ENCODE measurements around the gene GALK2. TPM values are rescaled to one million over a fixed set of nuclear protein-coding genes. Genes with fewer than 3 reads are reported as not detected.

Gene GALK2
- total RNA-seq (2014; rRNA removed; shearing (Covaris generic)), result 32.1 and 32.3 TPM in 2 replicates

- Histone ChIP-seq H3K9me3 (replicated peaks) (no peaks in the 10 kb centered on the region), H3K36me3 (no peaks in the 10 kb centered on the region), H3K4me1 (replicated peaks) (no peaks in the 10 kb centered on the region), H3K27me3 (replicated peaks) (no peaks in the 10 kb centered on the region), H3K4me3 (peak within 1 kb of the TSS; percentile 48), H3K27ac (no peak within 1 kb of the TSS)
- DNase-seq (ENCODE audit: low read depth in 1 of 2, low spot score in 2 of 2), result peak; percentile 63 to 69
Measured at GRCh38 chr15:49169880-49170597, at the start of gene GALK2. Gene GALK2 (plus strand): TSS chr15:49170247. CDS start chr15:49170323, 76 bp downstream.

GRCh38 chr15:49120832-49121231 is 49.2 kb upstream of the GALK2 start:
- no peaks in the 10 kb centered on the region for H3K27me3 ChIP-seq (replicated peaks)
- H3K4me1 ChIP-seq (replicated peaks), result no peaks in the 10 kb centered on the region
- no peak overlapping the region for H3K4me3 ChIP-seq
- H3K36me3 ChIP-seq, result peaks cover 27% of the 10 kb centered on the region
- DNase-seq (ENCODE audit: low read depth in 1 of 2, low spot score in 2 of 2), result no peak
- H3K9me3 ChIP-seq (replicated peaks), result no peaks in the 10 kb centered on the region
- H3K27ac ChIP-seq, result no peak overlapping the region

GRCh38 chr15:49121901-49122300 is 48.1 kb upstream of the GALK2 start:
- no peaks in the 10 kb centered on the region for H3K27me3 ChIP-seq (replicated peaks)
- H3K4me1 ChIP-seq (replicated peaks), result no peaks in the 10 kb centered on the region
- peaks cover 31% of the 10 kb centered on the region for H3K36me3 ChIP-seq
- H3K27ac ChIP-seq, result no peak overlapping the region
- DNase-seq (ENCODE audit: low read depth in 1 of 2, low spot score in 2 of 2), result no peak
- no peaks in the 10 kb centered on the region for H3K9me3 ChIP-seq (replicated peaks)
- no peak overlapping the region for H3K4me3 ChIP-seq

- H3K36me3 ChIP-seq, result peaks cover 36% of the 10 kb centered on the region
- H3K4me3 ChIP-seq, result no peak overlapping the region
- H3K27me3 ChIP-seq (replicated peaks), result no peaks in the 10 kb centered on the region
- H3K4me1 ChIP-seq (replicated peaks), result no peaks in the 10 kb centered on the region
- no peak overlapping the region for H3K27ac ChIP-seq
- no peak for DNase-seq (ENCODE audit: low read depth in 1 of 2, low spot score in 2 of 2)
- no peaks in the 10 kb centered on the region for H3K9me3 ChIP-seq (replicated peaks)
Measured at GRCh38 chr15:49122541-49123062, 47.4 kb upstream of the GALK2 start.

GRCh38 chr15:49124371-49124770 is 45.7 kb upstream of the GALK2 start:
- DNase-seq (ENCODE audit: low read depth in 1 of 2, low spot score in 2 of 2), result no peak
- Histone ChIP-seq H3K27ac (no peak overlapping the region), H3K4me1 (replicated peaks) (no peaks in the 10 kb centered on the region), H3K4me3 (no peak overlapping the region), H3K36me3 (peaks cover 54% of the 10 kb centered on the region), H3K9me3 (replicated peaks) (no peaks in the 10 kb centered on the region), H3K27me3 (replicated peaks) (no peaks in the 10 kb centered on the region)

- H3K27ac ChIP-seq, result no peak overlapping the region
- no peak for DNase-seq (ENCODE audit: low read depth in 1 of 2, low spot score in 2 of 2)
- H3K9me3 ChIP-seq (replicated peaks), result no peaks in the 10 kb centered on the region
- H3K36me3 ChIP-seq, result peaks cover 81% of the 10 kb centered on the region
- H3K4me3 ChIP-seq, result no peak overlapping the region
- no peaks in the 10 kb centered on the region for H3K27me3 ChIP-seq (replicated peaks)
- H3K4me1 ChIP-seq (replicated peaks), result peaks cover 22% of the 10 kb centered on the region
Measured at GRCh38 chr15:49131403-49131802, 38.6 kb upstream of the GALK2 start.

GRCh38 chr15:49134683-49135341 is 35.2 kb upstream of the GALK2 start:
- no peaks in the 10 kb centered on the region for H3K27me3 ChIP-seq (replicated peaks)
- no peak overlapping the region for H3K4me3 ChIP-seq
- H3K36me3 ChIP-seq, result peaks cover 58% of the 10 kb centered on the region
- H3K27ac ChIP-seq, result peak overlapping the region; percentile 72
- DNase-seq (ENCODE audit: low read depth in 1 of 2, low spot score in 2 of 2), result no peak
- H3K4me1 ChIP-seq (replicated peaks), result peaks cover 44% of the 10 kb centered on the region
- H3K9me3 ChIP-seq (replicated peaks), result no peaks in the 10 kb centered on the region

- H3K4me1 ChIP-seq (replicated peaks), result peaks cover 44% of the 10 kb centered on the region
- peak overlapping the region; percentile 72 for H3K27ac ChIP-seq
- H3K36me3 ChIP-seq, result peaks cover 55% of the 10 kb centered on the region
- no peaks in the 10 kb centered on the region for H3K27me3 ChIP-seq (replicated peaks)
- no peaks in the 10 kb centered on the region for H3K9me3 ChIP-seq (replicated peaks)
- DNase-seq (ENCODE audit: low read depth in 1 of 2, low spot score in 2 of 2), result peak in 1 of 2 experiments; percentile 17
- no peak overlapping the region for H3K4me3 ChIP-seq
Measured at GRCh38 chr15:49135342-49135857, 34.6 kb upstream of the GALK2 start.

- Histone ChIP-seq H3K4me1 (replicated peaks) (peaks cover 44% of the 10 kb centered on the region), H3K9me3 (replicated peaks) (no peaks in the 10 kb centered on the region), H3K27me3 (replicated peaks) (no peaks in the 10 kb centered on the region), H3K27ac (peak overlapping the region; percentile 72), H3K36me3 (peaks cover 56% of the 10 kb centered on the region), H3K4me3 (no peak overlapping the region)
- DNase-seq (ENCODE audit: low read depth in 1 of 2, low spot score in 2 of 2), result peak; percentile 52 to 66
Measured at GRCh38 chr15:49135911-49136310, 34.1 kb upstream of the GALK2 start.

- Histone ChIP-seq H3K9me3 (replicated peaks) (no peaks in the 10 kb centered on the region), H3K27ac (peak overlapping the region; percentile 15), H3K27me3 (replicated peaks) (no peaks in the 10 kb centered on the region), H3K4me3 (no peak overlapping the region), H3K36me3 (peaks cover 63% of the 10 kb centered on the region), H3K4me1 (replicated peaks) (peaks cover 44% of the 10 kb centered on the region)
- DNase-seq (ENCODE audit: low read depth in 1 of 2, low spot score in 2 of 2), result peak in 1 of 2 experiments; percentile 55
Measured at GRCh38 chr15:49137861-49138260, 32.2 kb upstream of the GALK2 start.

- Histone ChIP-seq H3K36me3 (peaks cover 38% of the 10 kb centered on the region), H3K9me3 (replicated peaks) (no peaks in the 10 kb centered on the region), H3K4me3 (no peak overlapping the region), H3K27me3 (replicated peaks) (no peaks in the 10 kb centered on the region), H3K4me1 (replicated peaks) (peaks cover 3% of the 10 kb centered on the region; the same call in 1 of the 2 replicates), H3K27ac (no peak overlapping the region)
- peak; percentile 22 to 51 for DNase-seq (ENCODE audit: low read depth in 1 of 2, low spot score in 2 of 2)
Measured at GRCh38 chr15:49145651-49146609, 24.1 kb upstream of the GALK2 start.

- Histone ChIP-seq H3K4me3 (no peak overlapping the region), H3K4me1 (replicated peaks) (peaks cover 3% of the 10 kb centered on the region; the same call in 1 of the 2 replicates), H3K27ac (no peak overlapping the region), H3K27me3 (replicated peaks) (no peaks in the 10 kb centered on the region), H3K9me3 (replicated peaks) (no peaks in the 10 kb centered on the region), H3K36me3 (peaks cover 17% of the 10 kb centered on the region)
- DNase-seq (ENCODE audit: low read depth in 1 of 2, low spot score in 2 of 2), result no peak
Measured at GRCh38 chr15:49148298-49148697, 21.7 kb upstream of the GALK2 start.

GRCh38 chr15:49148727-49149126 is 21.3 kb upstream of the GALK2 start:
- Histone ChIP-seq H3K36me3 (peaks cover 14% of the 10 kb centered on the region), H3K27ac (no peak overlapping the region), H3K4me1 (replicated peaks) (peaks cover 3% of the 10 kb centered on the region; the same call in 1 of the 2 replicates), H3K9me3 (replicated peaks) (no peaks in the 10 kb centered on the region), H3K4me3 (no peak overlapping the region), H3K27me3 (replicated peaks) (no peaks in the 10 kb centered on the region)
- no peak for DNase-seq (ENCODE audit: low read depth in 1 of 2, low spot score in 2 of 2)
